Hepatocyte (in vitro differentiated cells): ENCODE data around the gene LMF1. TPM values are rescaled to one million over a fixed set of nuclear protein-coding genes. Genes with fewer than 3 reads are reported as not detected.
"Not testable (repeated sequence)": the region's sequence is repeated elsewhere in the genome, so short reads cannot be mapped to it uniquely, and the experiment has no call there.

Experiments used
- DNase-seq: peaks from one replicate; pipeline ENCODE4 v3.0.0-alpha.2; 2016; ENCODE audit warnings: low spot score
- H2AFZ ChIP-seq: fragments of 200-600 bp; sonication (generic); 2 replicates; pipeline ENCODE4 v1.6.0; 2016; ENCODE audit warnings: antibody characterized with exemption, mild to moderate bottlenecking
- H3K27ac ChIP-seq: fragments of 200-600 bp; sonication (generic); 2 replicates; pipeline ENCODE4 v1.5.1; 2016; ENCODE audit warnings: mild to moderate bottlenecking
- H3K27me3 ChIP-seq: fragments of 200-600 bp; sonication (generic); 2 replicates; pipeline ENCODE4 v1.6.1; 2016
- H3K36me3 ChIP-seq: fragments of 200-600 bp; sonication (generic); replicated peaks from 2 replicates; pipeline ENCODE4 v1.5.1; 2016; ENCODE audit warnings: low read depth; ENCODE audit not compliant: insufficient read depth
- H3K4me1 ChIP-seq: fragments of 200-600 bp; sonication (generic); 2 replicates; pipeline ENCODE4 v1.5.1; 2016; ENCODE audit warnings: mild to moderate bottlenecking, moderate library complexity; ENCODE audit not compliant: insufficient read depth
- H3K4me2 ChIP-seq: fragments of 200-600 bp; sonication (generic); 2 replicates; pipeline ENCODE4 v1.6.0; 2016
- H3K4me3 ChIP-seq: fragments of 200-600 bp; sonication (generic); 2 replicates; pipeline ENCODE4 v1.5.1; 2016; ENCODE audit warnings: mild to moderate bottlenecking
- H3K79me2 ChIP-seq: fragments of 200-600 bp; sonication (generic); 2 replicates; pipeline ENCODE4 v1.6.0; 2017; ENCODE audit warnings: mild to moderate bottlenecking
- H3K9me2 ChIP-seq: fragments of 200-600 bp; sonication (generic); replicated peaks from 2 replicates; pipeline ENCODE4 v1.6.0; 2017; ENCODE audit warnings: mild to moderate bottlenecking; ENCODE audit not compliant: insufficient read depth
- H3K9me3 ChIP-seq: fragments of 200-600 bp; sonication (generic); 2 replicates; pipeline ENCODE4 v1.5.1; 2016; ENCODE audit warnings: low read depth, mild to moderate bottlenecking
- H4K20me1 ChIP-seq: fragments of 200-600 bp; sonication (generic); 2 replicates; pipeline ENCODE4 v1.6.0; 2016; ENCODE audit warnings: mild to moderate bottlenecking; ENCODE audit not compliant: insufficient read depth, poor library complexity, severe bottlenecking
- EZH2 ChIP-seq: fragments of 200-600 bp; sonication (generic); IDR thresholded peaks from 2 replicates; pipeline ENCODE4 v1.6.1; 2016; ENCODE audit warnings: antibody characterized with exemption, mild to moderate bottlenecking, borderline replicate concordance
- EZH2phosphoT487 ChIP-seq: fragments of 200-600 bp; sonication (generic); IDR thresholded peaks from one replicate; pipeline ENCODE4 v1.6.1; 2018; ENCODE audit warnings: antibody characterized with exemption, mild to moderate bottlenecking, low read depth, moderate library complexity; ENCODE audit not compliant: unreplicated experiment, severe bottlenecking
- WGBS: methylation state at CpG from one replicate; pipeline ENCODE4 v1.1.6; 2016; ENCODE audit warnings: low lambda C conversion rate; ENCODE audit errors: missing lambda C conversion rate; 5-methylcytosine and 5-hydroxymethylcytosine counted together
- polyA plus RNA-seq: library from polyadenylated mRNA; unstranded; fragments of >200 nt; fragmentation: Nextera tagmentation; extraction: Ambion mirVana; gene quantifications from 2 replicates; pipeline ENCODE4 v1.2.1, GENCODE V29; 2016
- total RNA-seq: library from RNA; depleted of rRNA; stranded (reverse); fragments of >200 nt; gene quantifications from 2 replicates; pipeline ENCODE4 v1.2.3, GENCODE V29; 2014
- TF ChIP-seq, protein P1 (sequence below): fragments of 200-600 bp; sonication (generic); IDR thresholded peaks from 2 replicates; pipeline ENCODE4 v1.5.1; 2016; ENCODE audit warnings: antibody characterized with exemption, mild to moderate bottlenecking; ENCODE audit not compliant: poor library complexity

Gene LMF1
- total and polyA plus RNA-seq, 2 experiments from 2014 or later = 27.2 to 34.3 TPM

DNA sequence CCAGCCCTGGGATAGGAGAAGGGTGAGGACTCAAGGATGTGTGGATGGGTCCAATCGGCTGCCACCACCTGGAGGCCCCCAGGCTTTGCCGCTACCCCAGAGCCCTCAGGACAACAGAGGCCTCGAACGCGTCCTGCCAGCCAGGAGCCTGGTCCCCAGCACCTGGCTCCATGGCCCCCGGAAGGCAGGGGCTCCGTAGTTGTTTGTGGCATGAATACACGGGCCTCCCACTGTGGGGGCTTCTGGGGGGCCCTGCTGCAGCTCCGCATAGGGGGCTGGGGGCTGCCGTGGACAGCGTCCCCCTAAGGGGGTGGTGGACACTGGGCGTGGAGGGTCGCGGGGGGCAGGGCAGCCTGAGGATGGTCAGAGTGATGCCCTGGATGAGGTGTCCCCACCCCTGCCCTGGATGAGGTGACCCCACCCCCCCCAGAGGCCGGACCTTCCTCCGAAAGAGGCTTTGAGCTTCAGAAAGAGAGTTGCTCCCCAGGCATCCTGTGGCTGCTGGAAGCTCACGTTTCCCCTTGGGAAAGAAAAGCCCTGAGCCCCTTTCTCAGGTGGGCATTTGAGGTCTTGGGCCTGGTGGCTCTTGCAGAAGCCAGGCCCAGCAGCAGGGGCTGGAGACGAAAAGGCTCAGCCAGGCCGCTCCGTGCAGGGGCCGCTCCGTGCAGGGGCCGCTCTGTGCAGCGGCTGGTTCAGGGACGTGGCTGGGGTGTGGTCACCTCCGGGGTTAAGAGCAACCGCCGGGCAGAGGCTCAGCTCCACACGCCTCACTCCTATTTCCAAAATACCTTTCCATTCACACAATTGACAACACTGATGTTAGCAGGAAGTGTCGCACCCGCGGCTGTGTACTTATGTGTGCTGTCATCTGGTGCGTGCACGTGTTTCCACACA lies 130.0 kb downstream of the LMF1 start:
- H3K9me3 ChIP-seq = no peaks in the 10 kb centered on the region
- H2AFZ ChIP-seq = no peak overlapping the region
- WGBS = 91% methylated on average over 23 of the region's 34 CpGs
- TF ChIP-seq EZH2phosphoT487 = no peak
- TF ChIP-seq, protein P1, sequence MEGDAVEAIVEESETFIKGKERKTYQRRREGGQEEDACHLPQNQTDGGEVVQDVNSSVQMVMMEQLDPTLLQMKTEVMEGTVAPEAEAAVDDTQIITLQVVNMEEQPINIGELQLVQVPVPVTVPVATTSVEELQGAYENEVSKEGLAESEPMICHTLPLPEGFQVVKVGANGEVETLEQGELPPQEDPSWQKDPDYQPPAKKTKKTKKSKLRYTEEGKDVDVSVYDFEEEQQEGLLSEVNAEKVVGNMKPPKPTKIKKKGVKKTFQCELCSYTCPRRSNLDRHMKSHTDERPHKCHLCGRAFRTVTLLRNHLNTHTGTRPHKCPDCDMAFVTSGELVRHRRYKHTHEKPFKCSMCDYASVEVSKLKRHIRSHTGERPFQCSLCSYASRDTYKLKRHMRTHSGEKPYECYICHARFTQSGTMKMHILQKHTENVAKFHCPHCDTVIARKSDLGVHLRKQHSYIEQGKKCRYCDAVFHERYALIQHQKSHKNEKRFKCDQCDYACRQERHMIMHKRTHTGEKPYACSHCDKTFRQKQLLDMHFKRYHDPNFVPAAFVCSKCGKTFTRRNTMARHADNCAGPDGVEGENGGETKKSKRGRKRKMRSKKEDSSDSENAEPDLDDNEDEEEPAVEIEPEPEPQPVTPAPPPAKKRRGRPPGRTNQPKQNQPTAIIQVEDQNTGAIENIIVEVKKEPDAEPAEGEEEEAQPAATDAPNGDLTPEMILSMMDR = no peak
- no peak for TF ChIP-seq EZH2
- DNase-seq = no peak
- H3K79me2 ChIP-seq = no peaks in the 10 kb centered on the region
- H3K4me3 ChIP-seq = no peak overlapping the region
- no peak overlapping the region for H3K4me2 ChIP-seq
- no peaks in the 10 kb centered on the region for H3K36me3 ChIP-seq
- H3K9me2 ChIP-seq = no peaks in the 10 kb centered on the region
- no peaks in the 10 kb centered on the region for H3K4me1 ChIP-seq
- H3K27ac ChIP-seq = no peak overlapping the region
- H3K27me3 ChIP-seq = no peaks in the 10 kb centered on the region
- H4K20me1 ChIP-seq = no peaks in the 10 kb centered on the region

DNA sequence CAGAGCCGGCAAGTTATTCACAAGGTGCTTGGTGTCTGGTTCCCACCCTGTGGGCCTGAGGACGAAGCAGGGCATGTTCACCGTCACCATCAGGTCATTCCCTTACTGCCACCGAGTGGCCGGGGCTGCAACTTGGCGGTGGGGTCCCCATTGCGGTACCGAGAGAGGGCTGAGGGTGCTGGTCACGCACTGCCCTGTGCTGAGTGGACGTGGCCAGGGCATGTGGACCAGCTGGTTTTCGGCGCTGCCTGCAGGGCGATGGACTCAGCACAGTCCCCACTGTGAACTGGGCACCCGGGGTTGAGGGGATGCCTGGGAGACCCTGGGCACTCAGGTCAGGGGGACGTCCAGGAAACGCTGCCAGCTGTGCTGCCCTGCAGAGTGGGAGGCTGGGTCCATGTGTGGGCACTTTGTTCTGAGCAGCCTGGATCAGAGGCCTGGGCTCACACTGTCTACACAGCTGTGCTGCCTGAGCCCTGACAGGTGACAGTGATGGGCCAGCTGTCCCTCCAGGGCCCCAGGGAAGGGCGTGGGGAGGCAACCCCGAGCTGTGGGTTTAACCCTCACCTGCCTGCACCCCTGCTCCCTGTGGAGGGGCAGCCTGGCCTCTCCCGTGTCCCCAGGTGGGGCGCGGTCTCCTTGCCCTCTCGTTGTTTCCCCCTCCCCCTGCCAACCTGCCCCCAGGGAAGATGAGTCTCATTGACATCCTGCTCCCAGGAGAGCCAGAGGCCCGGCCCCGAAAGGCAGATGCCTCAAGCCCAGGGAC lies 131.0 kb downstream of the LMF1 start:
- H3K4me3 ChIP-seq = no peak overlapping the region
- DNase-seq = no peak
- no peak overlapping the region for H3K4me2 ChIP-seq
- TF ChIP-seq EZH2phosphoT487 (no peak), EZH2 (no peak)
- TF ChIP-seq, protein P1 = no peak
- H2AFZ ChIP-seq = no peak overlapping the region
- H3K27ac ChIP-seq = no peak overlapping the region
- no peaks in the 10 kb centered on the region for H4K20me1 ChIP-seq
- H3K4me1 ChIP-seq = no peaks in the 10 kb centered on the region
- 81% methylated on average over 23 of the region's 24 CpGs for WGBS
- H3K9me2 ChIP-seq = no peaks in the 10 kb centered on the region
- H3K36me3 ChIP-seq = no peaks in the 10 kb centered on the region
- H3K79me2 ChIP-seq = no peaks in the 10 kb centered on the region
- no peaks in the 10 kb centered on the region for H3K9me3 ChIP-seq
- H3K27me3 ChIP-seq = no peaks in the 10 kb centered on the region

DNA sequence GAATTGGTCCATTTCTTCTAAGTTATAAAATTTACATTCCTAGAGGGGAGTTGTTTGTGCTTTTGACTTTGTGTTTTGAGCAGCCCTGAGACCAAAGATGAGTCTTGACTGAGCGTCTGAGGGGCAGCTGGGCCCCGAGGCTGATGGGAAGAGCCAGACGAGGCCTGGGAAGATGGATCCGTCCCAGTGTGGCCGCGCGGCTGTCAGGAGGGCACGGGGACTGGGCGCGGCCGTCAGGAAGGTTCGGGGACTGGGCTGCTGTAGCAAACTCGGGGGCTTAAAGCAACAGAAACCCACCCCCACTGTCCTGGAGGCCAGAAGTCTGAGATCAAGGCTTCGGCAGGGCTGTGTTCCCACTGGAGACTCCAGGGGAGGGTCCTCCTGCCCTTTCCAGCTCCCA lies 132.0 kb downstream of the LMF1 start:
- Histone ChIP-seq H3K27ac (no peak overlapping the region), H3K4me3 (no peak overlapping the region), H2AFZ (no peak overlapping the region), H3K36me3 (no peaks in the 10 kb centered on the region), H3K9me2 (no peaks in the 10 kb centered on the region), H3K9me3 (no peaks in the 10 kb centered on the region), H3K79me2 (no peaks in the 10 kb centered on the region), H3K27me3 (no peaks in the 10 kb centered on the region), H3K4me2 (no peak overlapping the region), H3K4me1 (no peaks in the 10 kb centered on the region), H4K20me1 (no peaks in the 10 kb centered on the region)
- 88% methylated on average over 14 of the region's 14 CpGs for WGBS
- TF ChIP-seq EZH2 (no peak), EZH2phosphoT487 (no peak)
- TF ChIP-seq, protein P1 = no peak
- DNase-seq = no peak

DNA sequence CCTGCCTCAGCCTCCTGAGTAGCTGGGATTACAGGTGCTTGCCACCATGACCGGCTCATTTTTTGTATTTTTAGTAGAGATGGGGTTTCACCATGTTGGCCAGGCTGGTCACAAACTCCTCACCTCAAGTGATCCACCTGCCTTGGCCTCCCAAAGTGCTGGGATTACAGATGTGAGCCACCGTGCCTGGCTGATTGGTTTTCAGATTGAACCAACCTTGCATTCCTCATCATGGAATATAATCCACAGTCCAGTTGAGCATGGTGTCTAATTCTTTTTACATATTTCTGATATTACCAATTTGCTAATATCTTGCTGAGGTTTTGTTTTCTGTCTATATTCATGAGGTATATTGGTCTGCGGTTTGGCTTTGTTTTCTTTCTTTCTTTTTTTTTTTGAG lies 134.0 kb downstream of the LMF1 start:
- H3K79me2 ChIP-seq, H3K4me1 ChIP-seq, H3K4me3 ChIP-seq, H2AFZ ChIP-seq, H3K4me2 ChIP-seq, H3K36me3 ChIP-seq, DNase-seq, H3K9me2 ChIP-seq, H3K27ac ChIP-seq, H3K27me3 ChIP-seq, H3K9me3 ChIP-seq, H4K20me1 ChIP-seq: not testable (repeated sequence)
- 94% methylated on average over 3 of the region's 3 CpGs for WGBS
